Endothelial cell of umbilical vein (primary cell): ENCODE results near the gene TOP3B. TPM values are rescaled to one million over a fixed set of nuclear protein-coding genes. Genes with fewer than 3 reads are reported as not detected.

Source experiments
- BruUV-seq: library from RNA; stranded (reverse); fragments of 400-500 nt; replicated peaks from 2 replicates; lab custom pipeline; 2021; lab: Mats Ljungman, UMichigan
- CTCF ChIA-PET: fragments of 300-600, 350-600 bp; sonication (Branson Sonifier 250); formaldehyde crosslinking; loops from one replicate; lab custom pipeline; 2021; ENCODE audit warnings: antibody characterized with exemption, inconsistent platforms; lab: Charles Lee
- POLR2A ChIA-PET: fragments of 300-600, 350-600 bp; sonication (Branson Sonifier 250); formaldehyde crosslinking; loops from one replicate; lab custom pipeline; 2021; ENCODE audit warnings: antibody characterized with exemption, inconsistent platforms; lab: Charles Lee
- DNase-seq: peaks from one replicate; pipeline ENCODE4 v3.0.0-alpha.2; 2011; ENCODE audit warnings: low read depth, low spot score
- FAIRE-seq: peaks from 2 replicates; lab custom pipeline; 2011; peaks lifted over from hg19 to GRCh38; lab: Jason Lieb, UNC
- H2AFZ ChIP-seq: 2 replicates; pipeline ENCODE4 v1.6.0; 2012; ENCODE audit warnings: low read depth, low read length, control low read depth, inconsistent platforms
- H3K27ac ChIP-seq: 2 replicates; pipeline ENCODE4 v1.5.1; 2011; ENCODE audit warnings: low read depth, mild to moderate bottlenecking, control low read depth, low read length, moderate library complexity; ENCODE audit not compliant: insufficient read depth
- H3K27me3 ChIP-seq, 2 experiments: 2 replicates each; pipeline versions ENCODE4 v1.6.0 to v1.6.1; 2011; ENCODE audit warnings: low read length in 2 of 2, mixed read lengths in 1 of 2; ENCODE audit not compliant: control insufficient read depth in 2 of 2, insufficient read depth in 2 of 2
- H3K36me3 ChIP-seq, 2 experiments: 2 replicates in 1 of 2; 3 replicates in 1 of 2; pipeline ENCODE4 v1.5.1; 2011; ENCODE audit warnings: low read length in 2 of 2, mild to moderate bottlenecking in 1 of 2, moderate library complexity in 1 of 2; ENCODE audit not compliant: control insufficient read depth in 2 of 2, insufficient read depth in 2 of 2; ENCODE audit errors: extremely low read depth in 1 of 2
- H3K4me1 ChIP-seq: 3 replicates; pipeline ENCODE4 v1.5.1; 2011; ENCODE audit warnings: mild to moderate bottlenecking, low read length; ENCODE audit not compliant: control insufficient read depth, insufficient read depth; ENCODE audit errors: extremely low read depth
- H3K4me2 ChIP-seq: 2 replicates; pipeline ENCODE4 v1.6.1; 2011; ENCODE audit warnings: low read length, control low read depth, mixed read lengths; ENCODE audit not compliant: insufficient read depth
- H3K4me3 ChIP-seq, 3 experiments: fragments of 200-600 bp in 1 of 3; sonication (generic), shearing (Covaris generic) in 1 of 3; replicated peaks in 1 of 3; 2 replicates each; pipeline ENCODE4 v1.5.1; 2011 to 2016; ENCODE audit warnings: control low read depth in 3 of 3, low read length in 3 of 3, mild to moderate bottlenecking in 2 of 3, inconsistent platforms in 1 of 3, low read depth in 1 of 3, moderate library complexity in 1 of 3; ENCODE audit not compliant: insufficient read depth in 1 of 3
- H3K79me2 ChIP-seq: 2 replicates; pipeline ENCODE4 v1.6.0; 2012; ENCODE audit warnings: low read length, inconsistent platforms; ENCODE audit not compliant: control insufficient read depth, insufficient read depth
- H3K9ac ChIP-seq: replicated peaks from 2 replicates; pipeline ENCODE3; 2011; ENCODE audit warnings: low read length, control low read depth; ENCODE audit not compliant: insufficient read depth; ENCODE audit errors: extremely low read depth
- H3K9me1 ChIP-seq: replicated peaks from 3 replicates; pipeline ENCODE4 v1.6.0; 2011; ENCODE audit warnings: mild to moderate bottlenecking, low read length; ENCODE audit not compliant: control insufficient read depth, insufficient read depth; ENCODE audit errors: extremely low read depth
- H3K9me3 ChIP-seq: replicated peaks from 2 replicates; pipeline ENCODE4 v1.5.1; 2012; ENCODE audit warnings: low read length, inconsistent platforms; ENCODE audit not compliant: control insufficient read depth, insufficient read depth
- H4K20me1 ChIP-seq: replicated peaks from 2 replicates; pipeline ENCODE3; 2011; ENCODE audit warnings: mild to moderate bottlenecking, low read length; ENCODE audit not compliant: control insufficient read depth, insufficient read depth; ENCODE audit errors: extremely low read depth
- EZH2 ChIP-seq: IDR thresholded peaks from 2 replicates; pipeline ENCODE4 v1.6.1; 2012; ENCODE audit warnings: borderline replicate concordance, low read depth, mild to moderate bottlenecking, moderate library complexity, low read length, inconsistent platforms; ENCODE audit not compliant: severe bottlenecking
- FOS ChIP-seq: IDR thresholded peaks from 2 replicates; pipeline ENCODE4 v1.6.1; 2011; ENCODE audit warnings: mild to moderate bottlenecking, low read length, moderate library complexity, borderline replicate concordance; ENCODE audit not compliant: insufficient read depth
- GATA2 ChIP-seq: IDR thresholded peaks from 2 replicates; pipeline ENCODE4 v1.7.0; 2011; ENCODE audit warnings: low read depth, mild to moderate bottlenecking, moderate library complexity, mixed read lengths, low read length; ENCODE audit not compliant: insufficient read length, insufficient read depth
- JUN ChIP-seq: IDR thresholded peaks from 2 replicates; pipeline ENCODE4 v1.6.1; 2011; ENCODE audit warnings: borderline replicate concordance, low read depth; ENCODE audit not compliant: insufficient read length, insufficient read depth
- MYC ChIP-seq: IDR thresholded peaks from one replicate; pipeline ENCODE4 v1.6.1; 2011; ENCODE audit warnings: mild to moderate bottlenecking, low read depth, low read length
- POLR2A ChIP-seq: IDR thresholded peaks from 2 replicates; pipeline ENCODE4 v1.6.1; 2012; ENCODE audit warnings: low read depth, mild to moderate bottlenecking, control low read depth, low read length
- POLR2AphosphoS5 ChIP-seq: IDR thresholded peaks from 2 replicates; pipeline ENCODE4 v1.6.1; 2012; ENCODE audit warnings: low read depth, mild to moderate bottlenecking, control low read depth, low read length, moderate library complexity; ENCODE audit not compliant: insufficient read depth
- dilution Hi-C: fragments of 300-500 bp; cut with MboI; formaldehyde crosslinking; loops from one replicate; pipeline ENCODE4 v1.15.0; 2019; ENCODE audit warnings: low sequenced_read_pairs; ENCODE audit not compliant: extremely low pct_ligation_motif_present
- intact Hi-C: fragments of 100-400 bp; cut with micrococcal nuclease; formaldehyde crosslinking; loops from one replicate; pipeline ENCODE4 v1.10.0; 2022
- polyA plus RNA-seq, 4 experiments: library from polyadenylated mRNA; depleted of rRNA in 3 of 4; stranded (reverse) in 3 of 4; unstranded in 1 of 4; fragments of >200 nt; gene quantifications; 2 replicates each; pipeline versions ENCODE4 v1.2.1 to v1.2.3, GENCODE V29; 2011 to 2012; ENCODE audit warnings: missing spikeins in 1 of 4
- total RNA-seq: library from RNA; stranded (reverse); gene quantifications from 2 replicates; pipeline ENCODE4 v1.2.3, GENCODE V29; 2021
- TF ChIP-seq, protein P1 (sequence below): IDR thresholded peaks from 2 replicates; pipeline ENCODE4 v1.6.1; 2011; ENCODE audit not compliant: insufficient read depth, insufficient read length
- TF ChIP-seq, protein P2 (sequence below), 2 donors: IDR thresholded peaks; 1 replicate in 1 of 2; 2 replicates in 1 of 2; pipeline ENCODE4 v1.5.1; 2011; ENCODE audit warnings: low read length in 2 of 2, mild to moderate bottlenecking in 2 of 2, moderate library complexity in 2 of 2, control low read depth in 1 of 2, inconsistent platforms in 1 of 2, low read depth in 1 of 2; ENCODE audit not compliant: insufficient read depth in 1 of 2; ENCODE audit errors: extremely low read depth in 1 of 2

The TOP3B gene
- total and polyA plus RNA-seq, 2 donors (not counting 3 experiments of a cell fraction or from before 2014, with no cell fraction given): 25.2 to 56.5 TPM

DNA sequence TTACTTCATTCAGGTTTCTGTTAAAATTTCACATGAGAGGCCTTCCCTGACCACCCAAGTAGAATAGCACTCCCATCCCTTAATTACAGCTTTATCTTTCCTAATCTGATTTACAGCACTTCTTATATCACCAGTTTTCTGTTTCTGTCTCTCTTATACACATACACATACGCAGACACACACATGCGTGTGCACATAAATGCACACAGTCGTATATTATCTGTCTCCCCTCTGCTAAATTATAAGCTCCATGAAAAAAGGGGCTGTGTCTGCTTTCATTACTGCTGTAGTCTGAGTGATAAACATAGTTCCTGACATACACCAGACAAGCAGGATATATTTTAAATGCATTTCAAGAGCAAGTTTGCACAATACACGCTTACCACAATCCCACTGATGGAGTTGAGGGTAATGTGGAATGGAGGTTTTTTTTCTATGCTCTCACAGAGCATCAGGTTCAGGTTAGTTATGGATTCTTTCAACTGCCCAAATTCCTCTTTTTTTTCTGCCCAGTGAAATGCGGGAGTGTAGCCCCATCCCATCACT is 13.7 kb upstream of the TOP3B start:
- TF ChIP-seq POLR2AphosphoS5 (no peak), FOS (no peak), JUN (no peak), POLR2A (no peak), EZH2 (no peak), GATA2 (no peak), MYC (no peak)
- TF ChIP-seq, protein P1, sequence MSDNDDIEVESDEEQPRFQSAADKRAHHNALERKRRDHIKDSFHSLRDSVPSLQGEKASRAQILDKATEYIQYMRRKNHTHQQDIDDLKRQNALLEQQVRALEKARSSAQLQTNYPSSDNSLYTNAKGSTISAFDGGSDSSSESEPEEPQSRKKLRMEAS: no peak
- TF ChIP-seq, protein P2, sequence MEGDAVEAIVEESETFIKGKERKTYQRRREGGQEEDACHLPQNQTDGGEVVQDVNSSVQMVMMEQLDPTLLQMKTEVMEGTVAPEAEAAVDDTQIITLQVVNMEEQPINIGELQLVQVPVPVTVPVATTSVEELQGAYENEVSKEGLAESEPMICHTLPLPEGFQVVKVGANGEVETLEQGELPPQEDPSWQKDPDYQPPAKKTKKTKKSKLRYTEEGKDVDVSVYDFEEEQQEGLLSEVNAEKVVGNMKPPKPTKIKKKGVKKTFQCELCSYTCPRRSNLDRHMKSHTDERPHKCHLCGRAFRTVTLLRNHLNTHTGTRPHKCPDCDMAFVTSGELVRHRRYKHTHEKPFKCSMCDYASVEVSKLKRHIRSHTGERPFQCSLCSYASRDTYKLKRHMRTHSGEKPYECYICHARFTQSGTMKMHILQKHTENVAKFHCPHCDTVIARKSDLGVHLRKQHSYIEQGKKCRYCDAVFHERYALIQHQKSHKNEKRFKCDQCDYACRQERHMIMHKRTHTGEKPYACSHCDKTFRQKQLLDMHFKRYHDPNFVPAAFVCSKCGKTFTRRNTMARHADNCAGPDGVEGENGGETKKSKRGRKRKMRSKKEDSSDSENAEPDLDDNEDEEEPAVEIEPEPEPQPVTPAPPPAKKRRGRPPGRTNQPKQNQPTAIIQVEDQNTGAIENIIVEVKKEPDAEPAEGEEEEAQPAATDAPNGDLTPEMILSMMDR (IDR thresholded peaks at IDR 0.05; ENCODE audit: extremely low read depth in 1 of 2, insufficient read depth in 1 of 2, low read depth in 1 of 2, low read length in 2 of 2): no peak
- POLR2A ChIA-PET: no interaction called here

More for the DNA sequence above, 13.7 kb upstream of the TOP3B start:
- Histone ChIP-seq H3K9me3 (no peaks in the 10 kb centered on the region), H3K4me3 (no peak overlapping the region), H2AFZ (no peak overlapping the region), H4K20me1 (no peaks in the 10 kb centered on the region), H3K4me1 (no peaks in the 10 kb centered on the region), H3K27me3 (peaks cover 1 to 16% of the 10 kb centered on the region in 2 experiments), H3K9me1 (no peaks in the 10 kb centered on the region), H3K79me2 (no peaks in the 10 kb centered on the region), H3K27ac (no peak overlapping the region), H3K4me2 (no peak overlapping the region), H3K9ac (no peak overlapping the region), H3K36me3 (no peaks in the 10 kb centered on the region)
- no peak for FAIRE-seq
- no peak for DNase-seq
- intact Hi-C loops (no loop called here), dilution Hi-C loops (no loop called here)
- CTCF ChIA-PET: interaction anchor here (1.1 to 1.5 kb wide), 2 partner anchors 12 kb away, joined by 3 to 4 read pairs; no protein-coding TSS in a partner anchor
- BruUV-seq: no TSS peak
